ENCODE results near the gene USP12.
A peak's percentile ranks its signal among the peaks of the same experiment; 100 is the strongest.
"Not testable (repeated sequence)": the region's sequence is repeated elsewhere in the genome, so short reads cannot be mapped to it uniquely, and the experiment has no call there.

Gene USP12

DNA sequence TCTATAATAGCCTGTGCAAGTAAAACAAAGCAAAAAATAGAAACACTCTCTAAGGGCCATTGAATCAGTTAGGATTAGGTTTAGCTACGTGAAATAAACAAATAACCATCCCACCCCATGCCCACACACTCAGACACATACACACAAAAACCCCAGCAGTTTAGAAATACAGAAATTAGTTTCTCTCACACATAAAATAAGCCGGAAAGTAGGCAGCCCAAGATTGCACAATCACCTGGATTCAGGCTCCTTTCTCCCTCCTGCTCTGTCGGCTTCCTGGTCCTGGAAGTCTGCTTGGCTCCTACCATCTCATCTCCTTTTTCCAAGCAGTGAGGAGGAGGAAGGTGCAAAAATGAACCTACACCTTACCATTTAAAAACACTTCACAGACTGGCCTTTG lies 22.6 kb upstream of the USP12 start:
- TF ChIP-seq ZNF274 (IDR thresholded peaks at IDR 0.05; ENCODE audit: low read depth, low read length) = no peak
- H3K4me3 ChIP-seq (ENCODE audit: low read length) = no peak overlapping the region

DNA sequence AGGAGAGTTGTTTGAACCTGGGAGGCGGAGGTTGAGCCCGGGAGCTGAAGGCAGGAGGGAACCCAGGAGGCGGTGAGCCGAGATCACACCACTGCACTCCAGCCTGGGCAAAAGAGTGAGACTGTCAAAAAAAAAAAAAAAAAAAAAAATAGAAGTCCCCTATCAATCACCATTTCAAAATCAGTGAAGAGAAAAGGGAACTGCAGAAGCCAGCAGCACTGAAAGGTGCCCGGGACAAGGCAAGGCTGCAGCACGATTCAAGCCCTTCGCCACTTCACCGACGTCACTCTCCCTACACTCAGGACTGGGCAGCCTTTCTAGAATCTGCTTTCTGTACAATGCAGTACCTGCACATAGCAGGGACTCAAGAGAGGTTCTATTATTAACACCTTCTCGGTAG lies 21.9 kb upstream of the USP12 start:
- H3K4me3 ChIP-seq (ENCODE audit: low read length) = no peak overlapping the region
- TF ChIP-seq ZNF274 (IDR thresholded peaks at IDR 0.05; ENCODE audit: low read depth, low read length) = no peak

DNA sequence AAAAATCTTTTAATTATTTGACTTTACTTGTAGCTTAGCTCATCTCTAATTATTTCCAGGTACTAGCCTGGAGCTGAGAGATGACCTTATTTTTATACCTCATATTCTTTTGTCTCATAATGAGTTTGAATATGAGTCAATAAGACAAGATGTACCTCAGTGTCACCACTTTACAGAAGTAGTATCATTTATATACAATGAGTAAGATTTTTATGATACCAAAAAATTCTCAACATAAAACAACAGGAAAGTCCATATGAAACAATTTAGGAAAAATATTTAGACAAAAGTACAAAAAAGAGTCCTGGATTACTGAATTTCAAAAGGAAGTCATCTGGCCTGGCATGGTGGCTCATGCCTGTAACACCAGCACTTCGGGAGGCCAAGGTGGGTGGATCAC lies 21.4 kb upstream of the USP12 start:
- no peak overlapping the region for H3K4me3 ChIP-seq (ENCODE audit: low read length)
- no peak for TF ChIP-seq ZNF274 (IDR thresholded peaks at IDR 0.05; ENCODE audit: low read depth, low read length)

DNA sequence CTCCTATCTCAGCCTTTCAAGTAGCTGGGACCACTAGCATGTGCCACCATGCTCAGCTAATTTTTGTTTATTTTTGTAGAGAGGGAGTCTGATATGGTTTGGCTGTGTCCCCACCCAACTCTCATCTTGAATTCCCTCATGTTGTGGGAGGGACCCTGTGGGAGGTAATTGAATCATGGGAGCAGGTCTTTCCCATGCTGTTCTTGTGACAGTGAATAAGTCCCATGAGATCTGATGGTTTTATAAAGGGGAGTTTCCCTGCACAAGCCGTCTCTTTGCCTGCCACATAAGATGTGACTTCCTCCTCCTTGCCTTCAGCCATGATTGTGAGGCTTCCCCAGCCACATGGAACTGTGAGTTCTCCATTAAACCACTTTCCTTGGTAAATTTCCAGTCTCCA lies 20.8 kb upstream of the USP12 start:
- not testable (repeated sequence) for H3K4me3 ChIP-seq (ENCODE audit: low read length)

DNA sequence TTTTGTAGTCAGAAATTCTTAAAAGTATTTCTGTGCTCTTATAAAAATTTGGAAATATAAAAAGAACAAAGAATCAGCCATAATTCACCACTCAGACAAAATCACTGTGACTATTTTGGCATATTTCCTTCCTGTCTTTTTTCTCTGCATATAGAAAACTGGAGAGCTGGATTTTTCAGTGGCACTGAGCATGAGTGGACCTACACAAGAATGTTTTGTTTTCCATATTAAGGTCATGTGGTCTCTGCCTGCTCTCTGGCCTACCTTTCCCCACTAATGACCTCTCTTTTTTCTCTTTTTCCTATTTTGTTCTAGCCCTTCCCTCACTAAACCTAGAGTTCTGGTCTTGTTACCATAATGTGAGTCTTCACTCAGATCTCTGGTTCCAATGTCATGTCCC lies 17.6 kb upstream of the USP12 start:
- H3K4me3 ChIP-seq (ENCODE audit: low read length) = no peak overlapping the region
- no peak for TF ChIP-seq ZNF274 (IDR thresholded peaks at IDR 0.05; ENCODE audit: low read depth, low read length)

DNA sequence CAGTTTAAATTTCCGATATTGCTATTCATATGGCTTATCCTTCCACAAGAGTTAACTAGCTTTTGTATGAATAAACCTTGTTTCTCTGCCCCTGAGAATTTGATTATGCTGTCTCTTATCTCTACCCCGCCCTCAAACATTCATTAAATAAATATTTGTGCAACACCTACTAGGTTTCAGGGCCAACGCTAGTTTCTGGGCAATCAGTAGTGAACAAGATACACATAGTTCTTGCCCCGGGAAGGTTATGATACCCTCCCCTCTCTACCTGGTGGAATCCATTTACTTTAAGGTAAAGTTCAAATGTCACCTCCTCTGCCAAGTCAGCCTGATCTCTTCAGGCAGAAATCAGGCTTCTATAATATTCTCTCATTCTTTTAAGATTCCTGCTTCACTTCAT lies 16.6 kb upstream of the USP12 start:
- H3K4me3 ChIP-seq (ENCODE audit: low read length) = no peak overlapping the region
- TF ChIP-seq ZNF274 (IDR thresholded peaks at IDR 0.05; ENCODE audit: low read depth, low read length) = no peak

DNA sequence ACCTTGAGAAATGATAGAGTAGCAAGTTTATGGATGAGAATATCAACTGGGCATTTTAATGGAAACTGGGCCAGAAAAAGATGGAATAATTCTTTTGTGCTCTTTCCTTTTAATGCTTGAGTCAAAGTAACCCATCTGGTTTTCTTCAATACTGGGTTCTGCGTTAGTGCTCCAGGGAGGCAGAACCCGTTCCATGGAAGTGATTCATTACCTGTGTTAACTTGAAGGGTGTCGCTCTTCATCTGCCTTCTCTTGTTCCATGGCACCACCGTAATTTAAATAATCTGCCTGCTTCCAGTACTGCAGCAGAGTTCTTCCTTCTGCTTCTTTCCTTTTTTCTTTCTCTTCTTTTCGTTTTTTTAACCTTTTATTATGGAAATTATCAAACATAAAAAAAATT lies 14.7 kb upstream of the USP12 start:
- no peak for TF ChIP-seq ZNF274 (IDR thresholded peaks at IDR 0.05; ENCODE audit: low read depth, low read length)

DNA sequence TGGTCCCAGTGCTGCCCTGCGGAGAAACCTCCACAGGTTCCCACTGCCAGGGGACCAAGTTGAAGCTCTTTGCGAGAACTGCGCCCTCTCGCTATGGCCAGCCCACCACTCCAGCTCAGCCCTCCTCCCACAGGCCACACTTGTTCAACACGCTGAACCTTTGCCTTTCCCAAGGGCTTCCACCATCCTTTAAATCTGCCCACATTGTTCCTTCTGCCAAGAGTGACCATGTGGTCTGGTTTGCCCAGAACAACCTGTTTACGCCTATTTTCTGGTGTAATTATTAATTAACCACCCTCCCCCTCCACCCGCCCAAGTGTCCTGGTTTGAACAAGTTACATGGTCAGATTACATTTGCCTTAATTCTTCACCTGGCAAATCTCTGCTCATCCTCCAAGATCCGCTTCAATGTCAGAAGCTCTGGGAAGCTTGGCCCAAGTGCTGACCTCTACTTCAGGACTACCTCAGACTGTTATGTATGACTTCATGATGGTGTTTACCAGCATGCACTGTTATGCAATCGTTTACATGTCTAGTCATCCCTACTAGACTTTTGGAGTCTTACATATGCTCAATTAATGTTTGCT lies 12.0 kb upstream of the USP12 start:
- no peak overlapping the region for H3K4me3 ChIP-seq (ENCODE audit: low read length)
- TF ChIP-seq ZNF274 (IDR thresholded peaks at IDR 0.05; ENCODE audit: low read depth, low read length) = no peak

More for the DNA sequence above, 14.7 kb upstream of the USP12 start:
- H3K4me3 ChIP-seq (ENCODE audit: low read length) = no peak overlapping the region

DNA sequence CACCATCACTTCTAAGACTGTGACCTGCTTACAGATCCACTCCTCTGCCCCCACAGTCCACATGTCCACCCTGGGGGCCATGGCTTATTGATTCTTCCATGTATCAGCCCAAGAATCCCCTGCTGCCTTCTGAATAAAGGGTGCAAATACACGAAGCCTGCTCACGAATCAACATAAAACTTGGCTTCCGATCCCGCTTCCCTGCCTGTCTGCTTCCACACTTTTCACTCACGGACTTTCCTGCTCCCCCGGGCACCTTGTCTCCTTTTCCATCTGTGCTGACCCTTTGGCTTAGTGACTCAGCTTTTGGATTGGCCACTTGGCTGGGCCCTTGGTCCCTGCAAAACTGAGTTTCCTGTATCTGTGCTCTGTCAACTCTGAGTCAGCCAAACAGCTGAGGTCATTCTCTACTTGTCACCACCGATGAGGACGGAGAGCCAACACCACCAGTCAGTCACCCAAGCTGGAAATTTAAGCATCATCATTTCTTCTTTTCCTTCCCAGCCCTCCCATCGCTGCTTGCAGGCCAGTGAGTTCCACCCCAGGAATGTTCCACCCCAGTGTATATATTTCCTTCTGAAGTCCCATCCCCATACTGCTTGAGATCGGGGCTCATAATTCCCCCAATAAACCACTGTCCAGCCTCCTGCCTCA lies 11.4 kb upstream of the USP12 start:
- H3K4me3 ChIP-seq (ENCODE audit: low read length) = no peak overlapping the region
- no peak for TF ChIP-seq ZNF274 (IDR thresholded peaks at IDR 0.05; ENCODE audit: low read depth, low read length)

DNA sequence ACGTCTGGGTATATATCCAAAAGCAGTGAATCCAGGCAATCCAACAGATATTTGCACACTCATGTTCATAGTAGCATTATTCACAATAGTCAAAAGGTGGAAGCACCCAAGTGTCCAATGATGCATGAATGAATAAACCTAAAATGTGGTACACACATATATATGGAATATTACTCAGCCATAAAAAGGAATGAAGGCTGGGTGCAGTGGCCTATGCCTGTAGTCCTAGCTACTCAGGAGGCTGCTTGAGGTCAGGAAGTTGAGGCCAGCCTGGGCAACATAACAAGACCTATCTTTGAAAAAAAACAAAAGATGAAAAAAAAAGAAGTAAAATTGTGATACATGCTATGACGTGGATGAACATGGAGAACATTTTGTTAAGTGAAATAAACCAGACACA lies 10.4 kb upstream of the USP12 start:
- H3K4me3 ChIP-seq (ENCODE audit: low read length) = no peak overlapping the region
- TF ChIP-seq ZNF274 (IDR thresholded peaks at IDR 0.05; ENCODE audit: low read depth, low read length) = no peak

DNA sequence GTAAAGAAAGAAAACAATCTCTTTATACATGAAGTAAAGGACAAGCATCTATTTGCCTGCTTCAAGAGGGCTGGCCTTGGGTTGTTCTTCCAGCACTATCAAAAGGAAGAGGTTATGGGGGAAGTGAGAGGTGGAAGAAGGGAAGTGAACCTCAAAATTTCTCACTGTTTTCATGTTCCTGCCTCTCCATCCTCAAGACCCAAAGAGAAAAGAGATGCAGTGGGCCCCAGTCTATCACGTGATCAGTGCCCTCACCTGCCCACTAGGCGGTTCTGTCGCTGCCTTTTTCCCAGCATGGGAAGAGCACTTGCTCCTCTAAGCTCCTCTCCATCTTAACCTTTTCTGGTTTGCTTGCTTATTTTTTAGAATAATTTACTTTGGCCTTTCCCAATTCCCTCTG lies 6.2 kb upstream of the USP12 start:
- no peak overlapping the region for H3K4me3 ChIP-seq (ENCODE audit: low read length)
- TF ChIP-seq ZNF274 (IDR thresholded peaks at IDR 0.05; ENCODE audit: low read depth, low read length) = no peak

DNA sequence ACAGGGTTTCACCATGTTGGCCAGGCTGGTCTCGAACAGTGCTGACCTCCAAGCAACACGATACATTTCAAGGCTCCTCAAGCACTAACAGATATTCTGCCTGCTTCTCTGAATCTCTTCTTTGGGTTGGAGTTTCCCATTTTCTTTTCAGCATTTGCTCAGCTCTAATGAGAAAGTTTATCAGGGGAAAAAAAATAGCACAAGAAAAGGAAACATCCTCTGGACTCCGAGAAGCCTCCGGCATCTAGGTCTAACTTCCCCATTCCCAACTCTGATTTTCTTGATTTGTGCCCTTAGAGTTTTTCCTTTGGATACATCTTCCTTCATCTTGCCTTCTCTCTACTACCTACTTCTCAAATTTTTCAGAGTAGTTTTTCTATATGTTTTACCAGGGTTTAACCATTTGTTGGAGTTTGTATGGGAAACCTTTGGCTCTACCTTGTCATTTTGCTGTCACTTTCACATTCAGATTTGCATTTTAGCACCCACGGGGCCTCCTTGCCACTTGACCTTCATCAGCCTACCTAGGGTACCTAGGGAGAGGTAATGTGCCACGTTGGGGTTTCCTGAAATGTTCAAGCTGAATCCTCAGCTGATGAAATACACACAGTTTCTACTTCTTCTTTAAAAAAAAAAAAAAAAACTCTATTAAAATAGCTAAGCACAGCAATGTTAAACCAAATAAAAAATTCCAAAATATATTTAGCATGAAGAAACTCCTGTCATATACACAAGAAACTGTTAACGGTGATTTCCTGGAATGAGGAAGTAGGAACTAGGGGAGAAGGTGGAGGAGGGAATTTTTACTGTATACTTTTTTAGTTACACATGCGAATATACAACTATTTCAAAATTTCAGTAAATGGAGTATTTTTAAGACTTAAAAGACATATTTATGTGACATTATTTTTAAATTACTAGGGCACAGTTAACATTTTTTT lies 5.1 kb upstream of the USP12 start:
- TF ChIP-seq ZNF274 (IDR thresholded peaks at IDR 0.05; ENCODE audit: low read depth, low read length) = no peak
- peak overlapping the region; percentile 32; the same call in 1 of the 2 replicates for H3K4me3 ChIP-seq (ENCODE audit: low read length)

DNA sequence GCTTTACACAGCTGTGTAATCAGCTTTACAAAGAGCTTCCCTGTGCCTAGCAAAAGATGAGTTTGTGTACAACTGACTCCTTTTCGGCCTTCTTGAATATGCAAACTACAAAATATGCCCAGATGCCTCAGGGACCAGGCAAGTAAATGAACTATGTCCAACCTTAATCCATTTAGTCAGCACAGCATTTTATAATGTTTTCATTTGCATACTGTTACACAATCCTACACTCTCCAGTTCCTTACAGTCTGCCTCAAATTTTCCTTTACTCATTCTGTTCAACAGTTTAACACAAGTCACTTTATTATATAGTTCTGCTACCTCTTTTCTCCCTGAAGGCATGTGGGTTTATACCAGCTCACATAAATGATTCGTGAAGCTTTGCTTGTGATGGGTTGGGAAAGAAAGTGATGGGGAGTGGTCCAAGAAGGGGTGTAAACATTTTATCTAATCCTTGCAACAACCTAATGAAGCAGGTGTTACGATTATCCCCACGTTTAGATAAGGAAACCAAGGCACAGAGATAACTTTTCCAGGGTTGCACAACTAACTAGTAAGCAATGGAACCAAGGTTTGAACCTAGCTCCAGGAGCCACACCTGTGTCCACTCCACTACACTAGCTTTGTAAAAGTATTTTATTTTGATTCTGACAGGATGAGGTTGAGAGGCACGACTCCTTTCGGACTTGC lies 3.3 kb upstream of the USP12 start:
- TF ChIP-seq ZNF274 (IDR thresholded peaks at IDR 0.05; ENCODE audit: low read depth, low read length) = no peak
- H3K4me3 ChIP-seq (ENCODE audit: low read length) = no peak overlapping the region

DNA sequence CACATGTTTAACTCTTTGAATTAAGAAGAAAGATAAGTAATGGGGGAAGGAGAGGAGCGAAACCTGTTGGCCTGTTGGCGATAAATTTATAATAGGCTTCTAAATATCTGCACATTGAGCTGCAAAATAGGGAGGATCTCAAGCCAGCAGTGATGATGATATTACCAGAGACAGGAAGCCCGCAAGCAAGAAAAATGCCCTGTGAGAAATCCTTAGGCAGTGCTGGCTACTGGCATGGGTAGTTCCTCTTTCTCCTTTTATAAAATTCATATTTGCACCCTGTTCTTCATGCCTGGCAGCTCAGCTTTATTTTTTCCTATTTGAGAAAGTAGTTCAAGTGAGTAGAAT lies 858 bp upstream of the USP12 start:
- peak overlapping the region; percentile 72 for H3K4me3 ChIP-seq (ENCODE audit: low read length)
- TF ChIP-seq ZNF274 (IDR thresholded peaks at IDR 0.05; ENCODE audit: low read depth, low read length) = no peak
